ENCODE results near the gene SMPDL3B.
"Not testable (repeated sequence)": the region's sequence is repeated elsewhere in the genome, so short reads cannot be mapped to it uniquely, and the experiment has no call there.

Gene SMPDL3B

GRCh38 chr1:27999055-27999454 is 64.3 kb downstream of the SMPDL3B start:
- no peak for DNase-seq (ENCODE audit: low spot score)
- Histone ChIP-seq H3K27ac (no peak overlapping the region), H3K4me3 (no peak overlapping the region)
- no peak for TF ChIP-seq CTCF (IDR thresholded peaks at IDR 0.05)

GRCh38 chr1:28002600-28002999 is 67.8 kb downstream of the SMPDL3B start:
- no peak for TF ChIP-seq CTCF (IDR thresholded peaks at IDR 0.05)
- Histone ChIP-seq H3K4me3 (no peak overlapping the region), H3K27ac (no peak overlapping the region)
- no peak for DNase-seq (ENCODE audit: low spot score)

GRCh38 chr1:28003117-28003516 is 68.3 kb downstream of the SMPDL3B start:
- H3K27ac ChIP-seq; DNase-seq (ENCODE audit: low spot score); H3K4me3 ChIP-seq: not testable (repeated sequence)

Measured in coronary artery (tissue), 2 donors.